Loucy (cell line): ENCODE data around the gene SDF4.

ENCODE experiments used
- EZH2phosphoT487 ChIP-seq: fragments of 200-600 bp; IDR thresholded peaks from 2 replicates; pipeline ENCODE4 v1.6.1; 2018; ENCODE audit warnings: antibody characterized with exemption, mild to moderate bottlenecking, moderate library complexity, borderline replicate concordance
- TF ChIP-seq, protein P1 (sequence below): fragments of 200-600 bp; sonication (generic); conservative IDR thresholded peaks from 2 replicates; pipeline ENCODE4 v1.5.1; 2014; ENCODE audit warnings: mild to moderate bottlenecking, antibody characterized with exemption, low read length

DNA sequence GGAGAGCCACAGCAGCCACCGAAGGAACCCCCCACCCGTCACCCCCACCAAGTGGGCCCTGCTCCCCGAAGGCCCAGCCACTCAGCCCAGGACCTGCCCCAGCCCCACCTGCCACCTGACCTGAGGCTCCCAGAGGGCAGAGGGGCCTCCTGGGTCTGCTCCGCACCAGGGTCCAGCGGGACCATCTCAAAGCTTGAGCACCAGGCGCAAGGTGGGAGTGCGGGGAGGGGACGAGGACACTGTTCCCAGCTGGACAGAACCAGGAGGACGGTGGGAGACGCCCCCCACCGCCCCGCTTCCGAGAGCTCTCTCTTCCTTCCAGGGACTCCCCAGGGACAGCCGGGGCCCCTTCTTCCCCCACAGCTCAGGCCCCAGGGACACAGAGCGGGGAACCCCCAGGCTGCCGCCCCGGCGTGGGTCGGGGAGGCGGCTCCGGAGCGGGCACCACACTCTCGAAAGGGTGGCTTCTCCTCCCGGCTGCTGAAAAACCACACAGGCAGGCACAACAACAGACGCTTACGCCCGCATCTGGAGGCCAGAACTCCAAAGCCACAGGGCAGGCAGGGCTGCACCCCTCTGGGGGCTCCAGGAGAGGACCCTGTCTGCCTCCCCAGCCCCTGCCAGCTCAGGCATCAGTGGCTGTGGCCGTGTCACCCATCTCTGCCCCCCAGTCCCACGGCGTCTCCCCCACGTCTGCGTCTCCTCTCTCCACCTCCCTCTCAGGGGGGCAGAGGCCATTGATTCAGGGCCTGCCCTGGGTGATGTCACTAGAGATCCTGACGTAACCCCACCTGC, 60.1 kb downstream of the SDF4 start:
- TF ChIP-seq, protein P1, sequence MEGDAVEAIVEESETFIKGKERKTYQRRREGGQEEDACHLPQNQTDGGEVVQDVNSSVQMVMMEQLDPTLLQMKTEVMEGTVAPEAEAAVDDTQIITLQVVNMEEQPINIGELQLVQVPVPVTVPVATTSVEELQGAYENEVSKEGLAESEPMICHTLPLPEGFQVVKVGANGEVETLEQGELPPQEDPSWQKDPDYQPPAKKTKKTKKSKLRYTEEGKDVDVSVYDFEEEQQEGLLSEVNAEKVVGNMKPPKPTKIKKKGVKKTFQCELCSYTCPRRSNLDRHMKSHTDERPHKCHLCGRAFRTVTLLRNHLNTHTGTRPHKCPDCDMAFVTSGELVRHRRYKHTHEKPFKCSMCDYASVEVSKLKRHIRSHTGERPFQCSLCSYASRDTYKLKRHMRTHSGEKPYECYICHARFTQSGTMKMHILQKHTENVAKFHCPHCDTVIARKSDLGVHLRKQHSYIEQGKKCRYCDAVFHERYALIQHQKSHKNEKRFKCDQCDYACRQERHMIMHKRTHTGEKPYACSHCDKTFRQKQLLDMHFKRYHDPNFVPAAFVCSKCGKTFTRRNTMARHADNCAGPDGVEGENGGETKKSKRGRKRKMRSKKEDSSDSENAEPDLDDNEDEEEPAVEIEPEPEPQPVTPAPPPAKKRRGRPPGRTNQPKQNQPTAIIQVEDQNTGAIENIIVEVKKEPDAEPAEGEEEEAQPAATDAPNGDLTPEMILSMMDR, result no peak
- no peak for TF ChIP-seq EZH2phosphoT487
